Amygdala (tissue), 56 donors: ENCODE data around the gene CDK2.
"Not testable (repeated sequence)": the region's sequence is repeated elsewhere in the genome, so short reads cannot be mapped to it uniquely, and the experiment has no call there.

ENCODE experiments used
- DNase-seq, 56 donors: peaks; one replicate each; lab custom pipeline; 2025; lab: John Stamatoyannopoulos, UW

Gene CDK2

GRCh38 chr12:55974308-55974730, 7.7 kb downstream of the CDK2 start:
- DNase-seq, result peak in 8 of 56 donors; percentile 37 to 75 (median 46)

GRCh38 chr12:55978393-55978792, 11.8 kb downstream of the CDK2 start:
- DNase-seq, result no peak

GRCh38 chr12:55979069-55979468, 12.4 kb downstream of the CDK2 start:
- no peak for DNase-seq

GRCh38 chr12:55981882-55982281, 15.3 kb downstream of the CDK2 start:
- DNase-seq, result not testable (repeated sequence)

- DNase-seq, result no peak
These were observed 15.8 kb downstream of the CDK2 start for GRCh38 chr12:55982319-55982936.

- DNase-seq, result no peak
These were observed 16.7 kb downstream of the CDK2 start for GRCh38 chr12:55983232-55983842.

- no peak for DNase-seq
These were observed 18.2 kb downstream of the CDK2 start for GRCh38 chr12:55984861-55985260.

- DNase-seq, result no peak
These were observed 18.7 kb downstream of the CDK2 start for GRCh38 chr12:55985341-55985740.

GRCh38 chr12:55985976-55986375, 19.3 kb downstream of the CDK2 start:
- not testable (repeated sequence) for DNase-seq

- DNase-seq, result no peak
These were observed 24.5 kb downstream of the CDK2 start for GRCh38 chr12:55991110-55991509.

- DNase-seq, result no peak
These were observed 26.7 kb downstream of the CDK2 start for GRCh38 chr12:55993230-55993853.

- no peak for DNase-seq
These were observed 28.7 kb downstream of the CDK2 start for GRCh38 chr12:55995366-55995765.

- DNase-seq, result peak in 37 of 56 donors; percentile 2 to 60 (median 20)
These were observed 29.6 kb downstream of the CDK2 start for GRCh38 chr12:55996201-55996714.

- DNase-seq, result peak; percentile 37 to 99 (median 95)
These were observed 30.3 kb downstream of the CDK2 start, which contains the start of gene SUOX for GRCh38 chr12:55996715-55997534. TSS of gene SUOX (plus strand) at chr12:55997276. CDS start at chr12:56002222, 4,946 bp downstream.

GRCh38 chr12:55997535-55997859, 30.9 kb downstream of the CDK2 start:
- peak in 3 of 56 donors; percentile 26 to 37 (median 33) for DNase-seq

GRCh38 chr12:55999522-55999921, 32.9 kb downstream of the CDK2 start:
- not testable (repeated sequence) for DNase-seq

- not testable (repeated sequence) for DNase-seq
These were observed 33.4 kb downstream of the CDK2 start for GRCh38 chr12:55999999-56000540.

GRCh38 chr12:56001487-56002100, 35.0 kb downstream of the CDK2 start:
- DNase-seq, result no peak

GRCh38 chr12:56003376-56003775, 36.7 kb downstream of the CDK2 start:
- not testable (repeated sequence) for DNase-seq

GRCh38 chr12:56004211-56004610, 37.6 kb downstream of the CDK2 start:
- no peak for DNase-seq
